A549 (cell line): Measurements from ENCODE around the gene TLNRD1. TPM values are rescaled to one million over a fixed set of nuclear protein-coding genes. Genes with fewer than 3 reads are reported as not detected.
"Not testable (repeated sequence)": the region's sequence is repeated elsewhere in the genome, so short reads cannot be mapped to it uniquely, and the experiment has no call there.

ENCODE experiments used
- ATAC-seq, 2 experiments: fragments of 200-7000 bp in 1 of 2; fragments of >200 bp in 1 of 2; cut with Nextera tagmentation in 1 of 2; cut with Tn5 transposase in 1 of 2; 3 replicates each; pipeline versions ENCODE4 v1.8.0 to v1.9.1; 2018 to 2020; ENCODE audit warnings: mild to moderate bottlenecking in 1 of 2, moderate library complexity in 1 of 2
- CTCF ChIA-PET: fragments of 300-600 bp; sonication (Branson Sonifier 250); formaldehyde crosslinking; extraction: SDS; loops from one replicate; lab custom pipeline; 2021; ENCODE audit warnings: antibody characterized with exemption, inconsistent platforms; lab: Yijun Ruan, JAX
- POLR2A ChIA-PET: fragments of 350-600 bp; formaldehyde crosslinking; extraction: SDS; loops from one replicate; lab custom pipeline; 2021; ENCODE audit warnings: antibody characterized with exemption, inconsistent platforms; lab: Yijun Ruan, JAX
- DNase-seq, 2 experiments: peaks; one replicate each; pipeline versions ENCODE4 v3.0.0 to v3.0.0-alpha.2; 2011 to 2016; ENCODE audit warnings: low read depth in 1 of 2, low spot score in 1 of 2
- FAIRE-seq: peaks from 2 replicates; lab custom pipeline; 2011; peaks lifted over from hg19 to GRCh38; lab: Jason Lieb, UNC
- H3K27ac ChIP-seq, 2 experiments: fragments of >200 bp; sonication (Bioruptor Twin); formaldehyde crosslinking; 3 replicates each; pipeline ENCODE4 v1.5.1; 2016 to 2017
- H3K4me1 ChIP-seq: fragments of >200 bp; sonication (Bioruptor Twin); formaldehyde crosslinking; 3 replicates; pipeline ENCODE4 v1.6.1; 2016
- H3K4me2 ChIP-seq: fragments of >200 bp; sonication (Bioruptor Twin); formaldehyde crosslinking; 3 replicates; pipeline ENCODE4 v1.6.1; 2016
- H3K4me3 ChIP-seq: fragments of >200 bp; sonication (Bioruptor Twin); formaldehyde crosslinking; 3 replicates; pipeline ENCODE4 v1.5.1; 2016
- H3K9me3 ChIP-seq: fragments of >200 bp; sonication (Bioruptor Twin); formaldehyde crosslinking; 3 replicates; pipeline ENCODE4 v1.6.1; 2016
- BHLHE40 ChIP-seq: IDR thresholded peaks from 2 replicates; pipeline ENCODE4 v1.6.1; 2012; ENCODE audit warnings: low read depth, low read length, inconsistent platforms
- CBX2 ChIP-seq: fragments of 200-600 bp; sonication (generic); IDR thresholded peaks from 2 replicates; pipeline ENCODE4 v1.6.1; 2016; ENCODE audit warnings: low read depth, mild to moderate bottlenecking, borderline replicate concordance
- CBX8 ChIP-seq: fragments of 200-600 bp; sonication (generic); IDR thresholded peaks from 2 replicates; pipeline ENCODE4 v1.6.1; 2016
- CEBPB ChIP-seq, 2 experiments: fragments of >200 bp in 1 of 2; sonication (Bioruptor Twin) in 1 of 2; formaldehyde crosslinking in 1 of 2; IDR thresholded peaks; 2 replicates each; pipeline ENCODE4 v1.6.1; 2012 to 2016
- CHD2 ChIP-seq: fragments of 150-350 bp; IDR thresholded peaks from 2 replicates; pipeline ENCODE4 v1.6.1; 2014; ENCODE audit warnings: low read length; ENCODE audit not compliant: partially characterized antibody
- FOSB ChIP-seq: fragments of 250-450 bp; sonication (Bioruptor Pico); IDR thresholded peaks from 2 replicates; pipeline ENCODE4 v1.5.0; 2020; ENCODE audit warnings: mild to moderate bottlenecking, moderate library complexity
- FOSL2 ChIP-seq, 2 experiments: fragments of 450-650 bp in 1 of 2; fragments of >200 bp in 1 of 2; sonication (Bioruptor Twin) in 1 of 2; formaldehyde crosslinking; IDR thresholded peaks; 2 replicates each; pipeline versions ENCODE4 v1.5.0 to v1.6.1; 2016 to 2020; ENCODE audit warnings: mild to moderate bottlenecking in 1 of 2, moderate library complexity in 1 of 2
- JUN ChIP-seq, 2 experiments: fragments of >200 bp; sonication (Bioruptor Twin); formaldehyde crosslinking; IDR thresholded peaks; 2 replicates in 1 of 2; 3 replicates in 1 of 2; pipeline ENCODE4 v1.6.1; 2016 to 2017
- JUNB ChIP-seq: fragments of >200 bp; sonication (Bioruptor Twin); formaldehyde crosslinking; IDR thresholded peaks from 2 replicates; pipeline ENCODE4 v1.6.1; 2016
- MAFK ChIP-seq: fragments of 450-650 bp; IDR thresholded peaks from 2 replicates; pipeline ENCODE4 v1.6.1; 2014; ENCODE audit not compliant: partially characterized antibody
- NFE2L2 ChIP-seq: fragments of 150-350 bp; conservative IDR thresholded peaks from 2 replicates; pipeline ENCODE4 v1.6.1; 2014; ENCODE audit warnings: low read length
- POLR2A ChIP-seq: IDR thresholded peaks from 2 replicates; pipeline ENCODE4 v1.6.1; 2012; ENCODE audit warnings: mild to moderate bottlenecking, low read length
- RNF2 ChIP-seq: fragments of 200-600 bp; sonication (generic); IDR thresholded peaks from 2 replicates; pipeline ENCODE4 v1.6.1; 2016; ENCODE audit warnings: low read depth, mild to moderate bottlenecking, antibody characterized with exemption, moderate library complexity, borderline replicate concordance
- TFCP2L1 ChIP-seq: fragments of 250-450 bp; sonication (Bioruptor Pico); IDR thresholded peaks from 2 replicates; pipeline ENCODE4 v1.5.0; 2021; ENCODE audit warnings: mild to moderate bottlenecking
- ZNF302 ChIP-seq: fragments of 250-450 bp; sonication (Bioruptor Pico); IDR thresholded peaks from 2 replicates; pipeline ENCODE4 v1.9.0; 2021; ENCODE audit warnings: inconsistent platforms, mild to moderate bottlenecking, moderate library complexity
- ZSCAN20 ChIP-seq: fragments of 250-450 bp; sonication (Bioruptor Pico); IDR thresholded peaks from 2 replicates; pipeline ENCODE4 v1.8.0; 2022; ENCODE audit warnings: mild to moderate bottlenecking, moderate library complexity
- WGBS: methylation state at CpG from one replicate; pipeline ENCODE4 v1.1.6; 2017; ENCODE audit errors: missing lambda C conversion rate; 5-methylcytosine and 5-hydroxymethylcytosine counted together
- polyA plus RNA-seq, 4 experiments: library from polyadenylated mRNA; depleted of rRNA in 3 of 4; stranded (reverse); fragments of >200 nt; fragmentation: RNase III in 1 of 4; extraction: RNeasy Plus Mini Kit Qiagen cat#74134 plus additional on column Dnase treatment in 1 of 4; gene quantifications; 2 replicates in 3 of 4; 3 replicates in 1 of 4; pipeline ENCODE4 v1.2.3, GENCODE V29; 2011 to 2017
- TF ChIP-seq, protein P1 (sequence below): IDR thresholded peaks from 2 replicates; pipeline ENCODE4 v1.6.1; 2012
- TF ChIP-seq, protein P2 (sequence below): IDR thresholded peaks from 2 replicates; pipeline ENCODE4 v1.6.1; 2012
- TF ChIP-seq, protein P3 (sequence below): fragments of >200 bp; sonication (Bioruptor Twin); formaldehyde crosslinking; IDR thresholded peaks from 3 replicates; pipeline ENCODE4 v1.5.1; 2016
- TF ChIP-seq, protein P4 (sequence below): fragments of 250-450 bp; sonication (Bioruptor Pico); IDR thresholded peaks from 2 replicates; pipeline ENCODE4 v1.5.0; 2021; ENCODE audit warnings: mild to moderate bottlenecking, moderate library complexity, borderline replicate concordance

TLNRD1 gene
- polyA plus RNA-seq, 2 of the 4 experiments (the other 2 are of a cell fraction) = 6.6 to 7.2 TPM

DNA sequence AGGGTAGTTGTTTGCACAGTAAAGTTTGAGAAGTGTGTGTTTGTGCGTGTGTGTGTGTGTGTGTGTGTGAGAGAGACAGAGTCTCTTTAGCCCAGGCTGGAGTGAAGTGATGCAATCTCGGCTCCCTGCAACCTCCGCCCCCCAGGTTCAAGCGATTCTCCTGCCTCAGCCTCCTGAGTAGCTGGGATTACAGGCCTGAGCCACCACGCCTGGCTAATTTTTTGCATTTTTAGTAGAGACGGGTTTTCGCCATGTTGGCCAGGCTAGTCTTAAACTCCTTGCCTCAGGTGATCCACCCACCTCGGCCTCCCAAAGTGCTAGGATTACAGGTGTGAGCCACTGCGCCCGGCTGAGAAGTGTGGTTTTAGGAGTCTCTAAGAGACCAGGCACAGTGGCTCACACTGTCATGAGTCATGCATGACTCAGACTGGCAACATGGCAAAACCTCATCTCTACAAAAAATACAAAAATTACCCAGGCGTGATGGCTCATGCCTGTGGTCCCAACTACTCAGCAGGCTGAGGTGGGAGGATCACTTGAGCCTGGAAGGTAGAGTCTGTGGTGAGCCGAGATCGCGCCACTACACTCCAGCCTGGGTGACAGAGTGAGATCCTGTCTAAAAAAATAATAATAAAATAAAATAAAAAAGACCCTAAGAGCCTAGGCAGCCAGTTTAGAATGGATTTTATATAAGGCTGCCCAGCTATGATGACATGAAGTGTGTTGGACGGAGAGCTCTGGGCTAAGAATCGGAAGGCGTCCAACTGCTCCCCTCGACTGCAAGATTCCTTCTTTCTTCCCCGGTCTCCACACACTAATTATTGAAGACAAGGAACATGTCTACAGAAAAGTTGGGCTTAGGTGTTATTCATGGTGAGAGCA, 44.9 kb upstream of the TLNRD1 start:
- ChIA-PET POLR2A (interaction anchor here (0.7 kb wide), 1 partner anchor 1059 kb away, joined by 6 read pairs; the partner anchor contains the start of gene MTHFS), CTCF (interaction anchor here (0.8 to 10.8 kb wide), 5 partner anchors 14 to 500 kb away, joined by 3 to 111 read pairs (median 18); partner anchors contain the start of gene CEMIP)
- peak overlapping the region; percentile 48 for H3K4me2 ChIP-seq
- H3K9me3 ChIP-seq, H3K4me3 ChIP-seq: not testable (repeated sequence)
- TF ChIP-seq JUNB (peak; percentile 85), JUN (IDR thresholded peaks at IDR 0.05) (peak in 1 of 2 experiments; percentile 58; a peak in 2 of 5 replicates), MAFK (peak; percentile 3), FOSL2 (IDR thresholded peaks at IDR 0.05) (peak; percentile 98), FOSL2 (CRISPR knock-in tag; IDR thresholded peaks at IDR 0.05) (peak; percentile 96), CEBPB (IDR thresholded peaks at IDR 0.05) (peak; percentile 31 to 73; a peak in 2 of 4 replicates)
- TF ChIP-seq, protein P1, sequence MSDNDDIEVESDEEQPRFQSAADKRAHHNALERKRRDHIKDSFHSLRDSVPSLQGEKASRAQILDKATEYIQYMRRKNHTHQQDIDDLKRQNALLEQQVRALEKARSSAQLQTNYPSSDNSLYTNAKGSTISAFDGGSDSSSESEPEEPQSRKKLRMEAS = peak; percentile 42
- TF ChIP-seq, all 56 proteins: peak for 6; not testable (repeated sequence) for 50
- Histone ChIP-seq H3K4me1 (peaks cover 27% of the 10 kb centered on the region), H3K27ac (peak overlapping the region; percentile 24 to 70; a peak in 4 of 6 replicates)
- FAIRE-seq = not testable (repeated sequence)
- DNase-seq (peak; percentile 65 to 73), ATAC-seq (peak; percentile 92)
- WGBS = 64% methylated on average over 19 of the region's 19 CpGs

DNA sequence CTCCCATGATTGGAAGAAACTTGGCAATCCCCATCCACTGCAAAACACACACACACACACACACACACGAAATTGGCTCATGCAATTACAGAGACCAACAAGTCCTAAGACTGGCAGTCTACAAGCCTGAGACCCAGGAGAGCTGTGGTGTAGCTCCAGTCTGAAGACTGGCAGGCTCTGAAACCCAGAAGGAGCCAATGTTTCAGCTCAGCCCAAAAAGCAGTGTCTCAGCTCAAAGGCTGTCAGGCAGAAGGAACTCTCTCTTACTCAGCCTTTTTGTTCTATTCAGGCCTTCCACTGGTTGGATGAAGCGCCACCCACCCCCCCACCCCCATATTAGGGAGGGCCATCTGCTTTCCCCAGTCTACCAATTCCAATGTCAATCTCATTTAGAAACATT, 43.2 kb upstream of the TLNRD1 start:
- TF ChIP-seq, protein P2, sequence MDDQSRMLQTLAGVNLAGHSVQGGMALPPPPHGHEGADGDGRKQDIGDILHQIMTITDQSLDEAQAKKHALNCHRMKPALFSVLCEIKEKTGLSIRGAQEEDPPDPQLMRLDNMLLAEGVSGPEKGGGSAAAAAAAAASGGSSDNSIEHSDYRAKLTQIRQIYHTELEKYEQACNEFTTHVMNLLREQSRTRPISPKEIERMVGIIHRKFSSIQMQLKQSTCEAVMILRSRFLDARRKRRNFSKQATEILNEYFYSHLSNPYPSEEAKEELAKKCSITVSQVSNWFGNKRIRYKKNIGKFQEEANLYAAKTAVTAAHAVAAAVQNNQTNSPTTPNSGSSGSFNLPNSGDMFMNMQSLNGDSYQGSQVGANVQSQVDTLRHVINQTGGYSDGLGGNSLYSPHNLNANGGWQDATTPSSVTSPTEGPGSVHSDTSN = no peak
- TF ChIP-seq TFCP2L1 (CRISPR knock-in tag) (no peak), JUN (IDR thresholded peaks at IDR 0.05) (no peak), RNF2 (no peak), CBX8 (no peak), CBX2 (no peak), POLR2A (no peak), ZNF302 (no peak), FOSB (CRISPR knock-in tag) (no peak), MAFK (no peak), BHLHE40 (no peak), CEBPB (IDR thresholded peaks at IDR 0.05) (no peak), NFE2L2 (no peak), CHD2 (no peak), ZSCAN20 (CRISPR knock-in tag) (no peak)
- TF ChIP-seq, protein P3, sequence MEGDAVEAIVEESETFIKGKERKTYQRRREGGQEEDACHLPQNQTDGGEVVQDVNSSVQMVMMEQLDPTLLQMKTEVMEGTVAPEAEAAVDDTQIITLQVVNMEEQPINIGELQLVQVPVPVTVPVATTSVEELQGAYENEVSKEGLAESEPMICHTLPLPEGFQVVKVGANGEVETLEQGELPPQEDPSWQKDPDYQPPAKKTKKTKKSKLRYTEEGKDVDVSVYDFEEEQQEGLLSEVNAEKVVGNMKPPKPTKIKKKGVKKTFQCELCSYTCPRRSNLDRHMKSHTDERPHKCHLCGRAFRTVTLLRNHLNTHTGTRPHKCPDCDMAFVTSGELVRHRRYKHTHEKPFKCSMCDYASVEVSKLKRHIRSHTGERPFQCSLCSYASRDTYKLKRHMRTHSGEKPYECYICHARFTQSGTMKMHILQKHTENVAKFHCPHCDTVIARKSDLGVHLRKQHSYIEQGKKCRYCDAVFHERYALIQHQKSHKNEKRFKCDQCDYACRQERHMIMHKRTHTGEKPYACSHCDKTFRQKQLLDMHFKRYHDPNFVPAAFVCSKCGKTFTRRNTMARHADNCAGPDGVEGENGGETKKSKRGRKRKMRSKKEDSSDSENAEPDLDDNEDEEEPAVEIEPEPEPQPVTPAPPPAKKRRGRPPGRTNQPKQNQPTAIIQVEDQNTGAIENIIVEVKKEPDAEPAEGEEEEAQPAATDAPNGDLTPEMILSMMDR = no peak
- TF ChIP-seq, protein P4, sequence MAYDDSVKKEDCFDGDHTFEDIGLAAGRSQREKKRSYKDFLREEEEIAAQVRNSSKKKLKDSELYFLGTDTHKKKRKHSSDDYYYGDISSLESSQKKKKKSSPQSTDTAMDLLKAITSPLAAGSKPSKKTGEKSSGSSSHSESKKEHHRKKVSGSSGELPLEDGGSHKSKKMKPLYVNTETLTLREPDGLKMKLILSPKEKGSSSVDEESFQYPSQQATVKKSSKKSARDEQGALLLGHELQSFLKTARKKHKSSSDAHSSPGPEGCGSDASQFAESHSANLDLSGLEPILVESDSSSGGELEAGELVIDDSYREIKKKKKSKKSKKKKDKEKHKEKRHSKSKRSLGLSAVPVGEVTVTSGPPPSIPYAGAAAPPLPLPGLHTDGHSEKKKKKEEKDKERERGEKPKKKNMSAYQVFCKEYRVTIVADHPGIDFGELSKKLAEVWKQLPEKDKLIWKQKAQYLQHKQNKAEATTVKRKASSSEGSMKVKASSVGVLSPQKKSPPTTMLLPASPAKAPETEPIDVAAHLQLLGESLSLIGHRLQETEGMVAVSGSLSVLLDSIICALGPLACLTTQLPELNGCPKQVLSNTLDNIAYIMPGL = no peak
- TF ChIP-seq, protein P1 = no peak
- 45% methylated on average over 2 of the region's 2 CpGs for WGBS
- Histone ChIP-seq H3K4me2 (no peak overlapping the region), H3K4me3 (no peak overlapping the region), H3K27ac (no peak overlapping the region; a peak in 1 of 6 replicates), H3K9me3 (no peaks in the 10 kb centered on the region), H3K4me1 (peaks cover 27% of the 10 kb centered on the region)
- DNase-seq = no peak
- POLR2A ChIA-PET = interaction anchor here (0.9 to 1.1 kb wide), 2 partner anchors 43 to 178 kb away, joined by 3 read pairs; partner anchors contain the start of genes CEMIP and TLNRD1
- FAIRE-seq = no peak
- no peak for ATAC-seq
- CTCF ChIA-PET = interaction anchor here (0.6 to 10.8 kb wide), 6 partner anchors 12 to 784 kb away, joined by 3 to 111 read pairs (median 10); partner anchors contain the start of gene CEMIP
